DND-41 (cell line): Measurements from ENCODE around the gene SEC31A.
"Not testable (repeated sequence)": the region's sequence is repeated elsewhere in the genome, so short reads cannot be mapped to it uniquely, and the experiment has no call there.

Experiments used
- ATAC-seq: fragments of 200-7000 bp; cut with Tn5 transposase; 3 replicates; pipeline ENCODE4 v1.9.1; 2021; ENCODE audit warnings: low read depth; ENCODE audit not compliant: insufficient read depth
- DNase-seq: peaks from one replicate; pipeline ENCODE4 v3.0.0-alpha.2; 2020
- H2AFZ ChIP-seq: 2 replicates; pipeline ENCODE4 v1.6.0; 2012; ENCODE audit warnings: low read depth, low read length
- H3K27ac ChIP-seq: 2 replicates; pipeline ENCODE4 v1.5.1; 2012; ENCODE audit warnings: low read length, inconsistent platforms
- H3K27me3 ChIP-seq: fragments of 200-600 bp; sonication (generic); 2 replicates; pipeline ENCODE4 v1.6.0; 2012; ENCODE audit warnings: low read length, mild to moderate bottlenecking, inconsistent platforms; ENCODE audit not compliant: insufficient read depth, poor library complexity
- H3K36me3 ChIP-seq: 2 replicates; pipeline ENCODE4 v1.5.1; 2012; ENCODE audit warnings: low read length, inconsistent platforms; ENCODE audit not compliant: insufficient read depth
- H3K4me1 ChIP-seq: 2 replicates; pipeline ENCODE4 v1.5.1; 2012; ENCODE audit warnings: mild to moderate bottlenecking, low read length; ENCODE audit not compliant: insufficient read depth
- H3K4me2 ChIP-seq: 2 replicates; pipeline ENCODE4 v1.6.0; 2012; ENCODE audit warnings: mild to moderate bottlenecking, moderate library complexity, low read length, inconsistent platforms; ENCODE audit not compliant: insufficient read depth
- H3K4me3 ChIP-seq, 2 experiments: fragments of 200-600 bp in 1 of 2; shearing (Covaris generic) in 1 of 2; 2 replicates each; pipeline ENCODE4 v1.5.1; 2012 to 2016; ENCODE audit warnings: inconsistent platforms in 2 of 2, low read length in 2 of 2, mild to moderate bottlenecking in 2 of 2, low read depth in 1 of 2, moderate library complexity in 1 of 2
- H3K79me2 ChIP-seq: 2 replicates; pipeline ENCODE4 v1.6.0; 2012; ENCODE audit warnings: low read length, inconsistent platforms; ENCODE audit not compliant: insufficient read depth
- H3K9ac ChIP-seq: 2 replicates; pipeline ENCODE4 v1.6.0; 2012; ENCODE audit warnings: low read depth, mild to moderate bottlenecking, inconsistent platforms, low read length, moderate library complexity
- H3K9me3 ChIP-seq: 2 replicates; pipeline ENCODE4 v1.5.1; 2012; ENCODE audit warnings: low read length, moderate library complexity, mild to moderate bottlenecking, inconsistent platforms; ENCODE audit not compliant: insufficient read depth, severe bottlenecking
- H4K20me1 ChIP-seq: 2 replicates; pipeline ENCODE4 v1.6.0; 2012; ENCODE audit warnings: low read length; ENCODE audit not compliant: insufficient read depth
- CTCF ChIP-seq: IDR thresholded peaks from 2 replicates; pipeline ENCODE4 v1.5.1; 2012; ENCODE audit warnings: borderline replicate concordance, low read length, moderate library complexity, mild to moderate bottlenecking; ENCODE audit not compliant: poor library complexity, severe bottlenecking; ENCODE audit errors: extremely low read depth
- EZH2 ChIP-seq: IDR thresholded peaks from 3 replicates; pipeline ENCODE4 v1.6.1; 2012; ENCODE audit warnings: borderline replicate concordance, low read depth, mild to moderate bottlenecking, moderate library complexity, low read length, inconsistent platforms; ENCODE audit not compliant: severe bottlenecking

Gene SEC31A

GRCh38 chr4:82885410-82885809 is 5.5 kb downstream of the SEC31A start:
- Histone ChIP-seq H2AFZ (no peak overlapping the region), H3K4me1 (peaks cover 22% of the 10 kb centered on the region), H3K9ac (no peak overlapping the region), H3K27ac (no peak overlapping the region), H3K9me3 (no peaks in the 10 kb centered on the region), H3K79me2 (peaks cover 96% of the 10 kb centered on the region), H3K4me2 (no peak overlapping the region), H3K36me3 (peaks cover 9% of the 10 kb centered on the region), H4K20me1 (peaks cover 7% of the 10 kb centered on the region; the same call in 1 of the 2 replicates), H3K4me3 (no peak overlapping the region), H3K27me3 (no peaks in the 10 kb centered on the region)
- TF ChIP-seq EZH2 (no peak), CTCF (no peak)
- DNase-seq (no peak), ATAC-seq (no peak)

GRCh38 chr4:82868572-82868971 is 22.4 kb downstream of the SEC31A start:
- no peaks in the 10 kb centered on the region for H3K9me3 ChIP-seq
- no peak overlapping the region for H3K9ac ChIP-seq
- H3K36me3 ChIP-seq, result peaks cover 84% of the 10 kb centered on the region
- H2AFZ ChIP-seq, result no peak overlapping the region
- no peaks in the 10 kb centered on the region for H3K79me2 ChIP-seq
- no peaks in the 10 kb centered on the region for H3K27me3 ChIP-seq
- no peak for ATAC-seq
- no peak for DNase-seq
- TF ChIP-seq CTCF, result no peak
- TF ChIP-seq EZH2, result no peak
- no peak overlapping the region for H3K27ac ChIP-seq
- H3K4me2 ChIP-seq, result no peak overlapping the region
- H3K4me1 ChIP-seq, result peaks cover 28% of the 10 kb centered on the region
- H4K20me1 ChIP-seq, result no peaks in the 10 kb centered on the region
- no peak overlapping the region for H3K4me3 ChIP-seq

GRCh38 chr4:82866706-82867385 is 24.1 kb downstream of the SEC31A start:
- TF ChIP-seq CTCF (no peak), EZH2 (no peak)
- Histone ChIP-seq H4K20me1 (no peaks in the 10 kb centered on the region), H3K4me3 (no peak overlapping the region), H3K9me3 (no peaks in the 10 kb centered on the region), H3K79me2 (no peaks in the 10 kb centered on the region), H3K27ac (peak overlapping the region; percentile 77), H3K4me2 (no peak overlapping the region), H3K4me1 (peaks cover 28% of the 10 kb centered on the region), H3K9ac (no peak overlapping the region), H3K36me3 (peaks cover 82% of the 10 kb centered on the region), H2AFZ (no peak overlapping the region), H3K27me3 (no peaks in the 10 kb centered on the region)
- ATAC-seq, result no peak
- no peak for DNase-seq

GRCh38 chr4:82866033-82866432 is 24.9 kb downstream of the SEC31A start:
- peaks cover 28% of the 10 kb centered on the region for H3K4me1 ChIP-seq
- H3K4me2 ChIP-seq, result peak overlapping the region; percentile 2
- H3K9me3 ChIP-seq, H3K27me3 ChIP-seq, H4K20me1 ChIP-seq, H3K79me2 ChIP-seq, H3K4me3 ChIP-seq, H2AFZ ChIP-seq, DNase-seq: not testable (repeated sequence)
- H3K9ac ChIP-seq, result peak overlapping the region; percentile 31; the same call in 1 of the 2 replicates
- H3K27ac ChIP-seq, result peak overlapping the region; percentile 77
- peaks cover 79% of the 10 kb centered on the region for H3K36me3 ChIP-seq
- ATAC-seq, result peak; percentile 47
